DMS53 treated with DMSO at 0.1 percent for 48 hours (cell line): ENCODE data around the gene TOB2.

Experiments used
- DNase-seq: peaks from one replicate; lab custom pipeline; 2025; ENCODE audit not compliant: unreplicated experiment; lab: John Stamatoyannopoulos, UW

The TOB2 gene

DNA sequence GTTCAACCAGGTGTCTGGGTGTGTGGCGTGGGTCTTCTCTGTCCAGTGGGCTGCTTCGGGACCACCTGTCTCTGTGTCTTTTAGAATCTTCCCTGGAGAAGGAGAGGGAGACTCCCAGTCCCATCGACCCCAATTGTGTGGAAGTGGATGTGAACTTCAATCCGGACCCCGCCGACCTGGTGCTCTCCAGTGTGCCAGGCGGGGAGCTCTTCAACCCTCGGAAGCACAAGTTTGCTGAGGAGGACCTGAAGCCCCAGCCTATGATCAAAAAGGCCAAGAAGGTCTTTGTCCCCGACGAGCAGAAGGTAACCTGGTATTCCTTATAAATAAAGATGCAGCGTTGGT is 52.6 kb downstream of the TOB2 start:
- no peak for DNase-seq

DNA sequence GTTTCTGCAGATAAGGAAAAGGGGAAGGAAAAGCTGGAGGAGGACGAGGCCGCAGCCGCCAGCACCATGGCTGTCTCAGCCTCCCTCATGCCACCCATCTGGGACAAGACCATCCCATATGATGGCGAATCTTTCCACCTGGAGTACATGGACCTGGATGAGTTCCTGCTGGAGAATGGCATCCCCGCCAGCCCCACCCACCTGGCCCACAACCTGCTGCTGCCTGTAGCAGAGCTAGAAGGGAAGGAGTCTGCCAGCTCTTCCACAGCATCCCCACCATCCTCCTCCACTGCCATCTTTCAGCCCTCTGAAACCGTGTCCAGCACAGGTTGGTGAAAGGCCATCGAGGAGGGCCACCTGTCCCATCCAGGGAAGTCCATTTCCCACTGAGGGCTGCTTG is 59.3 kb downstream of the TOB2 start:
- DNase-seq: no peak

DNA sequence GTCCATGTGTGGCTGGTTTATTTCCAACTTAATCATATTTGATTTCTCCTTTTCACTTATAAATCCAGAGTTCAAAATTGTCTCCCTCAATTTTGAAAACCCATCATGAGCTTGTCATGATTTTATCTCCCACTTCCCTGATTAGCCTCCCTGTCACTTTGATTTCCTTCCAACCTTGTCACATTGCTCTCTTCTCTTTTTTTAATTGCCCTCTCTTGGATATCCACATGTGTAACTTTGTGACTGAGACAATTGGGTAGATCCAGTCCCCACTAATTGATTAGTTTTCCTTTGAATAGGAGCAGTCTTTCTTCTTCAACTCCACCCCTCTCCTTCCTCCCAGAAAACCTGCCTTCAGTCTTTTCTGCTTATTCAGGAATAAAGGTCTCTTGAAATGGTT is 62.5 kb downstream of the TOB2 start:
- DNase-seq: no peak
